GM12892 (cell line): ENCODE results near the gene TRAPPC10.

Experiments used
- POLR2A ChIP-seq: IDR thresholded peaks from 2 replicates; pipeline ENCODE4 v1.6.1; 2011; ENCODE audit warnings: low read depth, low read length, control low read depth
- TAF1 ChIP-seq: IDR thresholded peaks from 2 replicates; pipeline ENCODE4 v1.6.1; 2011; ENCODE audit warnings: low read depth, mild to moderate bottlenecking, control low read depth, low read length, borderline replicate concordance

GRCh38 chr21:44003307-44003966 lies 8.7 kb upstream of the TRAPPC10 start:
- TF ChIP-seq POLR2A (no peak), TAF1 (no peak)
